GM12891 (cell line): Measurements from ENCODE around the gene TSEN2.

Experiments
- PAX5 ChIP-seq: IDR thresholded peaks from 2 replicates; pipeline ENCODE4 v1.6.1; 2011; ENCODE audit warnings: low read length, moderate library complexity, mild to moderate bottlenecking; ENCODE audit not compliant: insufficient read depth, severe bottlenecking
- POLR2A ChIP-seq: IDR thresholded peaks from 2 replicates; pipeline ENCODE4 v1.6.1; 2011; ENCODE audit warnings: low read depth, low read length, control low read depth
- POLR2AphosphoS5 ChIP-seq: IDR thresholded peaks from 2 replicates; pipeline ENCODE4 v1.6.1; 2011; ENCODE audit warnings: low read depth, low read length, control low read depth
- POU2F2 ChIP-seq: IDR thresholded peaks from 2 replicates; pipeline ENCODE4 v1.6.1; 2011; ENCODE audit warnings: low read depth, mild to moderate bottlenecking, control low read depth, low read length, moderate library complexity
- TAF1 ChIP-seq: IDR thresholded peaks from 2 replicates; pipeline ENCODE4 v1.6.1; 2011; ENCODE audit warnings: low read depth, low read length, control low read depth

- TF ChIP-seq POLR2A, result no peak
- TF ChIP-seq POLR2AphosphoS5, result no peak
- no peak for TF ChIP-seq PAX5
- TF ChIP-seq POU2F2, result no peak
- TF ChIP-seq TAF1, result no peak
Observed at GRCh38 chr3:12487336-12487735, 3.1 kb downstream of the TSEN2 start.
